Loucy (cell line): ENCODE measurements around the gene VPS8.

ENCODE experiments used
- H2AFZ ChIP-seq: fragments of 200-600 bp; sonication (generic); 2 replicates; pipeline ENCODE4 v1.6.0; 2016; ENCODE audit warnings: antibody characterized with exemption, mild to moderate bottlenecking, low read length, moderate library complexity
- H3F3A ChIP-seq: fragments of 200-600 bp; 2 replicates; pipeline ENCODE4 v1.6.0; 2016; ENCODE audit warnings: antibody characterized with exemption, low read depth, mild to moderate bottlenecking
- H3K27me3 ChIP-seq: fragments of 200-600 bp; sonication (generic); 2 replicates; pipeline ENCODE4 v1.6.1; 2014; ENCODE audit warnings: low read length, mild to moderate bottlenecking; ENCODE audit not compliant: insufficient read depth, poor library complexity, severe bottlenecking
- H3K36me3 ChIP-seq: fragments of 200-600 bp; sonication (generic); 2 replicates; pipeline ENCODE4 v1.6.1; 2016; ENCODE audit warnings: low read length; ENCODE audit not compliant: insufficient read depth
- H3K4me1 ChIP-seq: fragments of 200-600 bp; sonication (generic); 2 replicates; pipeline ENCODE4 v1.5.1; 2014; ENCODE audit warnings: low read length, mild to moderate bottlenecking; ENCODE audit not compliant: insufficient read depth, poor library complexity, severe bottlenecking
- H3K4me2 ChIP-seq: fragments of 200-600 bp; sonication (generic); 2 replicates; pipeline ENCODE4 v1.6.0; 2014; ENCODE audit warnings: antibody characterized with exemption, low read length, low read depth, mild to moderate bottlenecking; ENCODE audit not compliant: poor library complexity, severe bottlenecking
- H3K4me3 ChIP-seq: fragments of 200-600 bp; sonication (generic); 2 replicates; pipeline ENCODE4 v1.5.1; 2014; ENCODE audit warnings: low read length, mild to moderate bottlenecking, mixed read lengths; ENCODE audit not compliant: poor library complexity, severe bottlenecking
- H3K79me2 ChIP-seq: fragments of 200-600 bp; sonication (generic); 2 replicates; pipeline ENCODE4 v1.6.1; 2014; ENCODE audit warnings: low read length; ENCODE audit not compliant: insufficient read depth
- H3K9ac ChIP-seq: fragments of 200-600 bp; sonication (generic); 2 replicates; pipeline ENCODE4 v1.6.0; 2014; ENCODE audit warnings: mild to moderate bottlenecking, low read depth, low read length, moderate library complexity; ENCODE audit not compliant: poor library complexity, severe bottlenecking
- H3K9me2 ChIP-seq: fragments of 200-600 bp; sonication (generic); replicated peaks from 2 replicates; pipeline ENCODE4 v1.6.1; 2016; ENCODE audit warnings: low read depth, low read length, mixed read lengths
- H3K9me3 ChIP-seq: fragments of 200-600 bp; sonication (generic); 2 replicates; pipeline ENCODE4 v1.6.1; 2014; ENCODE audit warnings: mild to moderate bottlenecking, antibody characterized with exemption, low read length, low read depth; ENCODE audit not compliant: insufficient read depth
- H4K20me1 ChIP-seq: fragments of 200-600 bp; sonication (generic); 2 replicates; pipeline ENCODE4 v1.6.0; 2014; ENCODE audit warnings: antibody characterized with exemption, low read length, mild to moderate bottlenecking; ENCODE audit not compliant: insufficient read depth, poor library complexity, severe bottlenecking
- CTCF ChIP-seq: fragments of 200-600 bp; sonication (generic); conservative IDR thresholded peaks from 2 replicates; pipeline ENCODE4 v1.5.1; 2014; ENCODE audit warnings: mild to moderate bottlenecking, antibody characterized with exemption, low read length
- EZH2phosphoT487 ChIP-seq: fragments of 200-600 bp; IDR thresholded peaks from 2 replicates; pipeline ENCODE4 v1.6.1; 2018; ENCODE audit warnings: antibody characterized with exemption, mild to moderate bottlenecking, moderate library complexity, borderline replicate concordance

VPS8 gene

DNA sequence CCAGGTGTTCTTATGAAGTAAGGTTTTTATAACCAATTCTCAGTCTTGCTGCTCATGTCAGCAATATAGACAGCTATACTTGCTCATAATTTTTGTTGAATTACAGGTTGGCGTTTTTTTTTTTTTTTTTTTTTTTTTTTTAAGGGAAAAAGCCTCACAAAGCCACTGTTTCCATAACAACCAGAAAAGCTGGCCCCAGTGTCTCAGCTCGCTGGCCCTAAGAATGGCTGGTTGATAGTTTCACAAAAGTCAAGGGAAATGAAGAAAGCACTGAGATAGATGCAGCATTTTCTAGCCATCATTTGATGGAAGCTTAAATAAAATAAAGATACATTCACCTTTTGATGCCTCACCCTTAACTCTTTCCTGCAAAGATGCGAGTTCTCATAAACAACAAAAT, 219.0 kb downstream of the VPS8 start:
- Histone ChIP-seq H3K36me3 (peaks cover 6% of the 10 kb centered on the region; the same call in 1 of the 2 replicates), H2AFZ (no peak overlapping the region), H3K4me2 (no peak overlapping the region), H3K27me3 (no peaks in the 10 kb centered on the region), H3K79me2 (no peaks in the 10 kb centered on the region), H3K4me1 (peaks cover 9% of the 10 kb centered on the region), H3K9me3 (no peaks in the 10 kb centered on the region), H3K9me2 (no peaks in the 10 kb centered on the region), H3F3A (no peaks in the 10 kb centered on the region), H4K20me1 (no peaks in the 10 kb centered on the region), H3K9ac (no peak overlapping the region), H3K4me3 (no peak overlapping the region)
- TF ChIP-seq EZH2phosphoT487 (no peak), CTCF (no peak)

- Histone ChIP-seq H4K20me1 (no peaks in the 10 kb centered on the region), H3K27me3 (no peaks in the 10 kb centered on the region), H3K4me1 (no peaks in the 10 kb centered on the region), H3K9me2 (no peaks in the 10 kb centered on the region), H2AFZ (no peak overlapping the region), H3K4me2 (no peak overlapping the region), H3K36me3 (peaks cover 5% of the 10 kb centered on the region; the same call in 1 of the 2 replicates), H3K4me3 (no peak overlapping the region), H3K9me3 (no peaks in the 10 kb centered on the region), H3K79me2 (no peaks in the 10 kb centered on the region), H3K9ac (no peak overlapping the region), H3F3A (no peaks in the 10 kb centered on the region)
- TF ChIP-seq CTCF (no peak), EZH2phosphoT487 (no peak)
These were observed 225.8 kb downstream of the VPS8 start for GRCh38 chr3:185037801-185038200.

- Histone ChIP-seq H3K9ac (no peak overlapping the region), H4K20me1 (no peaks in the 10 kb centered on the region), H3K79me2 (no peaks in the 10 kb centered on the region), H3K27me3 (no peaks in the 10 kb centered on the region), H3K9me3 (no peaks in the 10 kb centered on the region), H3K4me1 (no peaks in the 10 kb centered on the region), H3K9me2 (no peaks in the 10 kb centered on the region), H3K36me3 (peaks cover 5% of the 10 kb centered on the region; the same call in 1 of the 2 replicates), H3F3A (no peaks in the 10 kb centered on the region), H2AFZ (no peak overlapping the region), H3K4me3 (no peak overlapping the region), H3K4me2 (no peak overlapping the region)
- TF ChIP-seq CTCF (no peak), EZH2phosphoT487 (no peak)
These were observed 228.5 kb downstream of the VPS8 start for GRCh38 chr3:185040425-185040824.
